HepG2 (cell line): Measurements from ENCODE around the gene CD83. TPM values are rescaled to one million over a fixed set of nuclear protein-coding genes. Genes with fewer than 3 reads are reported as not detected.

Source experiments
- ATAC-seq: fragments of 200-7000 bp; cut with Tn5 transposase; 3 replicates; pipeline ENCODE4 v1.9.1; 2020; ENCODE audit warnings: mild to moderate bottlenecking, moderate library complexity
- BruUV-seq: library from RNA; stranded (reverse); fragments of 400-500 nt; replicated peaks from 2 replicates; lab custom pipeline; 2021; lab: Mats Ljungman, UMichigan
- CTCF ChIA-PET: fragments of 300-600 bp; formaldehyde crosslinking; extraction: SDS; loops from one replicate; lab custom pipeline; 2021; ENCODE audit warnings: low total read pairs, inconsistent platforms, low intra/inter-chr PET ratio; lab: Yijun Ruan, JAX
- POLR2A ChIA-PET: fragments of 350-600 bp; sonication (Branson Sonifier 250); formaldehyde crosslinking; loops from one replicate; lab custom pipeline; 2020; ENCODE audit warnings: antibody characterized with exemption, inconsistent platforms; lab: Yijun Ruan, JAX
- DNase-seq: peaks from one replicate; pipeline ENCODE4 v3.0.0-alpha.2; 2015; ENCODE audit warnings: low spot score
- FAIRE-seq: peaks from 3 replicates; lab custom pipeline; 2011; peaks lifted over from hg19 to GRCh38; lab: Jason Lieb, UNC
- H2AFZ ChIP-seq: one replicate; pipeline ENCODE4 v1.6.1; 2011; ENCODE audit warnings: low read length, inconsistent platforms
- H3K27ac ChIP-seq: fragments of 300-600 bp; 3 replicates; pipeline ENCODE4 v1.8.0; 2011; ENCODE audit warnings: mixed run types, mild to moderate bottlenecking, mixed read lengths, low read length, inconsistent platforms; ENCODE audit not compliant: insufficient read depth; ENCODE audit errors: extremely low read length
- H3K27me3 ChIP-seq, 2 experiments: fragments of 200-600 bp in 1 of 2; 2 replicates in 1 of 2; 3 replicates in 1 of 2; pipeline versions ENCODE4 v1.6.0 to v1.8.0; 2011; ENCODE audit warnings: low read length in 2 of 2, mild to moderate bottlenecking in 2 of 2, moderate library complexity in 2 of 2, inconsistent platforms in 1 of 2; ENCODE audit not compliant: insufficient read depth in 2 of 2, control insufficient read depth in 1 of 2
- H3K36me3 ChIP-seq, 2 experiments: fragments of 200-600 bp in 1 of 2; replicated peaks in 1 of 2; 2 replicates in 1 of 2; 3 replicates in 1 of 2; pipeline versions ENCODE4 v1.5.1 to v1.8.0; 2011; ENCODE audit warnings: low read length in 2 of 2, inconsistent platforms in 1 of 2; ENCODE audit not compliant: insufficient read depth in 2 of 2, control insufficient read depth in 1 of 2
- H3K4me1 ChIP-seq: 2 replicates; pipeline ENCODE4 v1.5.1; 2012; ENCODE audit warnings: low read length, inconsistent platforms; ENCODE audit not compliant: insufficient read depth
- H3K4me2 ChIP-seq: 2 replicates; pipeline ENCODE4 v1.6.0; 2011; ENCODE audit warnings: low read depth, low read length, inconsistent platforms
- H3K4me3 ChIP-seq, 3 experiments: fragments of 200-600 bp in 1 of 3; sonication (generic), shearing (Covaris generic) in 1 of 3; replicated peaks in 1 of 3; 2 replicates each; pipeline ENCODE4 v1.5.1; 2011 to 2016; ENCODE audit warnings: low read length in 3 of 3, inconsistent platforms in 2 of 3, low read depth in 2 of 3, mild to moderate bottlenecking in 2 of 3, control low read depth in 1 of 3, mixed read lengths in 1 of 3; ENCODE audit not compliant: insufficient read depth in 1 of 3
- H3K79me2 ChIP-seq: one replicate; pipeline ENCODE4 v1.6.1; 2011; ENCODE audit warnings: low read length, inconsistent platforms; ENCODE audit not compliant: insufficient read depth
- H3K9ac ChIP-seq: 2 replicates; pipeline ENCODE4 v1.6.0; 2011; ENCODE audit warnings: mild to moderate bottlenecking, low read depth, low read length, inconsistent platforms; ENCODE audit not compliant: insufficient read depth
- H3K9me3 ChIP-seq: 2 replicates; pipeline ENCODE4 v1.5.1; 2012; ENCODE audit warnings: mild to moderate bottlenecking, low read length
- H4K20me1 ChIP-seq: 2 replicates; pipeline ENCODE4 v1.6.0; 2011; ENCODE audit warnings: inconsistent platforms, mild to moderate bottlenecking, low read length, moderate library complexity; ENCODE audit not compliant: insufficient read depth
- ADNP ChIP-seq: sonication (generic); formaldehyde crosslinking; IDR thresholded peaks from 2 replicates; pipeline ENCODE4 v1.4.0; 2020; ENCODE audit warnings: missing genetic modification reagents
- IKZF4 ChIP-seq: sonication (generic); formaldehyde crosslinking; IDR thresholded peaks from 2 replicates; pipeline ENCODE4 v1.5.1; 2020; ENCODE audit warnings: borderline replicate concordance, mild to moderate bottlenecking, low read depth, missing genetic modification reagents; ENCODE audit errors: not compliant biosample characterization
- KAT8 ChIP-seq: IDR thresholded peaks from 2 replicates; pipeline ENCODE4 v1.6.1; 2016; ENCODE audit warnings: missing genetic modification reagents, missing compliant biosample characterization
- MIER3 ChIP-seq: IDR thresholded peaks from 2 replicates; pipeline ENCODE4 v1.6.1; 2016; ENCODE audit warnings: missing compliant biosample characterization, borderline replicate concordance
- PLRG1 ChIP-seq: fragments of 450-650 bp; conservative IDR thresholded peaks from 2 replicates; pipeline ENCODE4 v1.6.1; 2016
- POLR2AphosphoS5 ChIP-seq: IDR thresholded peaks from 2 replicates; pipeline ENCODE4 v1.6.1; 2012; ENCODE audit warnings: low read depth, low read length
- RARG ChIP-seq: sonication (generic); formaldehyde crosslinking; IDR thresholded peaks from 2 replicates; pipeline ENCODE4 v1.4.0; 2020; ENCODE audit warnings: low read depth, mild to moderate bottlenecking, missing genetic modification reagents
- TEAD3 ChIP-seq: optimal IDR thresholded peaks from 2 replicates; pipeline ENCODE3; 2016; ENCODE audit warnings: borderline replicate concordance
- ZNF224 ChIP-seq: sonication (generic); formaldehyde crosslinking; IDR thresholded peaks from 2 replicates; pipeline ENCODE4 v1.5.0; 2020; ENCODE audit warnings: mild to moderate bottlenecking, missing genetic modification reagents
- ZNF260 ChIP-seq: sonication (generic); formaldehyde crosslinking; IDR thresholded peaks from 2 replicates; pipeline ENCODE4 v1.4.0; 2020; ENCODE audit warnings: missing genetic modification reagents, low read depth, mild to moderate bottlenecking, borderline replicate concordance
- ZNF296 ChIP-seq: sonication (generic); formaldehyde crosslinking; conservative IDR thresholded peaks from 2 replicates; pipeline ENCODE4 v1.5.0; 2020; ENCODE audit warnings: mild to moderate bottlenecking, missing genetic modification reagents
- ZNF33B ChIP-seq: sonication (generic); formaldehyde crosslinking; IDR thresholded peaks from 2 replicates; pipeline ENCODE4 v1.5.1; 2020; ENCODE audit warnings: mild to moderate bottlenecking, missing genetic modification reagents
- ZNF598 ChIP-seq: sonication (generic); formaldehyde crosslinking; IDR thresholded peaks from 2 replicates; pipeline ENCODE4 v1.5.1; 2020; ENCODE audit warnings: mild to moderate bottlenecking, missing genetic modification reagents, borderline replicate concordance
- ZNF75D ChIP-seq: sonication (generic); formaldehyde crosslinking; IDR thresholded peaks from 2 replicates; pipeline ENCODE4 v1.8.1; 2023; ENCODE audit warnings: missing genetic modification reagents, mild to moderate bottlenecking, borderline replicate concordance
- WGBS: methylation state at CpG from one replicate; pipeline ENCODE4 v1.1.6; 2017; ENCODE audit warnings: low lambda C conversion rate; 5-methylcytosine and 5-hydroxymethylcytosine counted together
- in situ Hi-C: cut with HindIII; loops from 2 replicates; pipeline ENCODE4 v1.10.0; 2017; ENCODE audit warnings: low pct_unique_long_range_greater_than_20kb; ENCODE audit not compliant: extremely low pct_ligation_motif_present
- intact Hi-C: fragments of 100-400 bp; cut with micrococcal nuclease; formaldehyde crosslinking; loops from one replicate; pipeline ENCODE4 v1.10.0; 2022; ENCODE audit not compliant: unreplicated experiment
- polyA plus RNA-seq, 8 experiments: library from polyadenylated mRNA; depleted of rRNA in 3 of 8; stranded (reverse) in 7 of 8; unstranded in 1 of 8; fragments of >200 nt; fragmentation: Illumina TruSeq in 4 of 8; extraction: Trizol in 4 of 8; gene quantifications; 2 replicates each; pipeline versions ENCODE4 v1.2.1 to v1.2.3, GENCODE V29; 2011 to 2016; ENCODE audit warnings: low read depth in 4 of 8, missing spikeins in 1 of 8, mixed read lengths in 1 of 8; ENCODE audit not compliant: insufficient read depth in 1 of 8
- total RNA-seq, 5 experiments: library from RNA; depleted of rRNA; stranded (reverse); fragments of >200 nt; fragmentation: Illumina TruSeq; extraction: Trizol; gene quantifications; 2 replicates each; pipeline ENCODE4 v1.2.3, GENCODE V29; 2016; ENCODE audit warnings: low read depth in 1 of 5
- TF ChIP-seq, protein P1 (sequence below): sonication (generic); formaldehyde crosslinking; IDR thresholded peaks from 2 replicates; pipeline ENCODE4 v1.5.0; 2020; ENCODE audit warnings: mild to moderate bottlenecking, missing genetic modification reagents
- TF ChIP-seq, protein P2 (sequence below): sonication (generic); formaldehyde crosslinking; IDR thresholded peaks from 2 replicates; pipeline ENCODE4; 2020; ENCODE audit warnings: missing genetic modification reagents, mild to moderate bottlenecking, borderline replicate concordance
- TF ChIP-seq, protein P3 (sequence below): sonication (generic); formaldehyde crosslinking; IDR thresholded peaks from 2 replicates; pipeline ENCODE4 v1.5.1; 2020; ENCODE audit warnings: missing genetic modification reagents, mild to moderate bottlenecking, borderline replicate concordance

Gene CD83
- total and polyA plus RNA-seq, 2 of the 13 experiments (the other 11 are each of a cell fraction or from before 2014, with no cell fraction given), result 0.46 to 2.3 TPM

DNA sequence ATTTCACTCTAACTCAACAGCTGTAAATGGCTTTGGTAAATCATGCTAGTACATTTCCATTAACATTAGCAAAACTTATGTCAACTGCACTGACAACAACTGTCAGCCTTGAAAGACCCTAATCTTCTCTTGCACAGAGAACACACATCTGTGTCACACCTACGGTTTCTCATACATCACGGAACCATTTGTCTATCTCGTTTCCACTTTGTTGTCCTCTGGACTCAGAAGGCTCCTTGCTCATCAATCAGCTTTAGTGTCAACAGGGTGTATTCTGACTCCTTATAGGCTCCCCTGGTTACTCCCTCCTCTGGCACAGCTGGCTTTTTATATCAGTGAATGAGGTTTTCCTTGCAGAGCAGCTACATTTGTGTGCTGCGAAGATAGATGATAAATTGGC, 49.3 kb downstream of the CD83 start:
- DNase-seq, result no peak

More for the DNA sequence above, 49.3 kb downstream of the CD83 start:
- TF ChIP-seq IKZF4 (CRISPR knock-in tag) (no peak), MIER3 (no peak), ZNF75D (CRISPR knock-in tag) (no peak), ZNF33B (no peak), ZNF598 (CRISPR knock-in tag) (no peak), RARG (no peak), ZNF296 (CRISPR knock-in tag) (no peak), TEAD3 (CRISPR knock-in tag) (no peak), ZNF260 (no peak), KAT8 (CRISPR knock-in tag) (no peak), PLRG1 (no peak), ZNF224 (no peak), ADNP (CRISPR knock-in tag) (no peak), POLR2AphosphoS5 (no peak)
- TF ChIP-seq, protein P1, sequence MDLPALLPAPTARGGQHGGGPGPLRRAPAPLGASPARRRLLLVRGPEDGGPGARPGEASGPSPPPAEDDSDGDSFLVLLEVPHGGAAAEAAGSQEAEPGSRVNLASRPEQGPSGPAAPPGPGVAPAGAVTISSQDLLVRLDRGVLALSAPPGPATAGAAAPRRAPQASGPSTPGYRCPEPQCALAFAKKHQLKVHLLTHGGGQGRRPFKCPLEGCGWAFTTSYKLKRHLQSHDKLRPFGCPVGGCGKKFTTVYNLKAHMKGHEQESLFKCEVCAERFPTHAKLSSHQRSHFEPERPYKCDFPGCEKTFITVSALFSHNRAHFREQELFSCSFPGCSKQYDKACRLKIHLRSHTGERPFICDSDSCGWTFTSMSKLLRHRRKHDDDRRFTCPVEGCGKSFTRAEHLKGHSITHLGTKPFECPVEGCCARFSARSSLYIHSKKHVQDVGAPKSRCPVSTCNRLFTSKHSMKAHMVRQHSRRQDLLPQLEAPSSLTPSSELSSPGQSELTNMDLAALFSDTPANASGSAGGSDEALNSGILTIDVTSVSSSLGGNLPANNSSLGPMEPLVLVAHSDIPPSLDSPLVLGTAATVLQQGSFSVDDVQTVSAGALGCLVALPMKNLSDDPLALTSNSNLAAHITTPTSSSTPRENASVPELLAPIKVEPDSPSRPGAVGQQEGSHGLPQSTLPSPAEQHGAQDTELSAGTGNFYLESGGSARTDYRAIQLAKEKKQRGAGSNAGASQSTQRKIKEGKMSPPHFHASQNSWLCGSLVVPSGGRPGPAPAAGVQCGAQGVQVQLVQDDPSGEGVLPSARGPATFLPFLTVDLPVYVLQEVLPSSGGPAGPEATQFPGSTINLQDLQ (CRISPR knock-in tag), result no peak
- TF ChIP-seq, protein P2, sequence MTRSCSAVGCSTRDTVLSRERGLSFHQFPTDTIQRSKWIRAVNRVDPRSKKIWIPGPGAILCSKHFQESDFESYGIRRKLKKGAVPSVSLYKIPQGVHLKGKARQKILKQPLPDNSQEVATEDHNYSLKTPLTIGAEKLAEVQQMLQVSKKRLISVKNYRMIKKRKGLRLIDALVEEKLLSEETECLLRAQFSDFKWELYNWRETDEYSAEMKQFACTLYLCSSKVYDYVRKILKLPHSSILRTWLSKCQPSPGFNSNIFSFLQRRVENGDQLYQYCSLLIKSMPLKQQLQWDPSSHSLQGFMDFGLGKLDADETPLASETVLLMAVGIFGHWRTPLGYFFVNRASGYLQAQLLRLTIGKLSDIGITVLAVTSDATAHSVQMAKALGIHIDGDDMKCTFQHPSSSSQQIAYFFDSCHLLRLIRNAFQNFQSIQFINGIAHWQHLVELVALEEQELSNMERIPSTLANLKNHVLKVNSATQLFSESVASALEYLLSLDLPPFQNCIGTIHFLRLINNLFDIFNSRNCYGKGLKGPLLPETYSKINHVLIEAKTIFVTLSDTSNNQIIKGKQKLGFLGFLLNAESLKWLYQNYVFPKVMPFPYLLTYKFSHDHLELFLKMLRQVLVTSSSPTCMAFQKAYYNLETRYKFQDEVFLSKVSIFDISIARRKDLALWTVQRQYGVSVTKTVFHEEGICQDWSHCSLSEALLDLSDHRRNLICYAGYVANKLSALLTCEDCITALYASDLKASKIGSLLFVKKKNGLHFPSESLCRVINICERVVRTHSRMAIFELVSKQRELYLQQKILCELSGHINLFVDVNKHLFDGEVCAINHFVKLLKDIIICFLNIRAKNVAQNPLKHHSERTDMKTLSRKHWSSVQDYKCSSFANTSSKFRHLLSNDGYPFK (CRISPR knock-in tag), result no peak
- TF ChIP-seq, protein P3, sequence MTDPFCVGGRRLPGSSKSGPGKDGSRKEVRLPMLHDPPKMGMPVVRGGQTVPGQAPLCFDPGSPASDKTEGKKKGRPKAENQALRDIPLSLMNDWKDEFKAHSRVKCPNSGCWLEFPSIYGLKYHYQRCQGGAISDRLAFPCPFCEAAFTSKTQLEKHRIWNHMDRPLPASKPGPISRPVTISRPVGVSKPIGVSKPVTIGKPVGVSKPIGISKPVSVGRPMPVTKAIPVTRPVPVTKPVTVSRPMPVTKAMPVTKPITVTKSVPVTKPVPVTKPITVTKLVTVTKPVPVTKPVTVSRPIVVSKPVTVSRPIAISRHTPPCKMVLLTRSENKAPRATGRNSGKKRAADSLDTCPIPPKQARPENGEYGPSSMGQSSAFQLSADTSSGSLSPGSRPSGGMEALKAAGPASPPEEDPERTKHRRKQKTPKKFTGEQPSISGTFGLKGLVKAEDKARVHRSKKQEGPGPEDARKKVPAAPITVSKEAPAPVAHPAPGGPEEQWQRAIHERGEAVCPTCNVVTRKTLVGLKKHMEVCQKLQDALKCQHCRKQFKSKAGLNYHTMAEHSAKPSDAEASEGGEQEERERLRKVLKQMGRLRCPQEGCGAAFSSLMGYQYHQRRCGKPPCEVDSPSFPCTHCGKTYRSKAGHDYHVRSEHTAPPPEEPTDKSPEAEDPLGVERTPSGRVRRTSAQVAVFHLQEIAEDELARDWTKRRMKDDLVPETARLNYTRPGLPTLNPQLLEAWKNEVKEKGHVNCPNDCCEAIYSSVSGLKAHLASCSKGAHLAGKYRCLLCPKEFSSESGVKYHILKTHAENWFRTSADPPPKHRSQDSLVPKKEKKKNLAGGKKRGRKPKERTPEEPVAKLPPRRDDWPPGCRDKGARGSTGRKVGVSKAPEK, result no peak
- Histone ChIP-seq H4K20me1 (no peaks in the 10 kb centered on the region), H3K27ac (no peak overlapping the region), H3K79me2 (no peaks in the 10 kb centered on the region), H3K27me3 (no peaks in the 10 kb centered on the region), H3K36me3 (no peaks in the 10 kb centered on the region), H3K4me3 (no peak overlapping the region), H3K4me2 (no peak overlapping the region), H3K9ac (no peak overlapping the region), H3K4me1 (no peaks in the 10 kb centered on the region), H2AFZ (no peak overlapping the region), H3K9me3 (peaks cover 31% of the 10 kb centered on the region)
- WGBS, result 26% methylated on average over 4 of the region's 4 CpGs
- ChIA-PET CTCF (no interaction called here), POLR2A (no interaction called here)
- intact Hi-C loops, result no loop called here
- ATAC-seq (no peak), FAIRE-seq (no peak)
- no TSS peak for BruUV-seq
- in situ Hi-C loops, result no loop called here
